Activated T-cell treated with anti-CD3 and anti-CD28 coated beads, Interleukin-2, amount 50 U/mL, for 72 hours (primary cell): ENCODE measurements around the gene SARDH. TPM values are rescaled to one million over a fixed set of nuclear protein-coding genes. Genes with fewer than 3 reads are reported as not detected.

Experiments
- ATAC-seq, 2 donors: fragments of 150-1000 bp; cut with Tn5 transposase; replicated peaks in 1 of 2; 2 replicates each; pipeline ENCODE4 v1.10.0; 2021; ENCODE audit warnings: moderate library complexity in 2 of 2, mild to moderate bottlenecking in 1 of 2
- DNase-seq, 2 donors: peaks; one replicate each; pipeline ENCODE4 v3.0.0; 2021 to 2022; ENCODE audit warnings: mixed read lengths in 1 of 2
- H3K27ac Mint-ChIP-seq: one replicate; pipeline ENCODE4 v1.8.0; 2022; ENCODE audit warnings: mild to moderate bottlenecking, moderate library complexity, mixed read lengths
- H3K27me3 Mint-ChIP-seq: one replicate; pipeline ENCODE4 v1.8.0; 2022; ENCODE audit warnings: low read depth, mixed read lengths
- H3K36me3 Mint-ChIP-seq, 2 donors: one replicate each; pipeline ENCODE4 v1.8.0; 2022; ENCODE audit warnings: mixed read lengths in 2 of 2, mild to moderate bottlenecking in 1 of 2; ENCODE audit not compliant: insufficient read depth in 2 of 2
- H3K4me1 Mint-ChIP-seq: one replicate; pipeline ENCODE4 v1.8.0; 2022; ENCODE audit warnings: low read depth, mixed read lengths
- H3K4me3 Mint-ChIP-seq, 2 donors: one replicate each; pipeline ENCODE4 v1.8.0; 2022; ENCODE audit warnings: mild to moderate bottlenecking in 2 of 2, mixed read lengths in 2 of 2, moderate library complexity in 2 of 2
- H3K9me3 Mint-ChIP-seq, 2 donors: one replicate each; pipeline ENCODE4 v1.8.0; 2022; ENCODE audit warnings: mixed read lengths in 2 of 2
- total RNA-seq, 2 donors: library from RNA; stranded (reverse); gene quantifications; one replicate each; pipeline ENCODE4 v1.2.3, GENCODE V29; 2022

The SARDH gene, protein sequence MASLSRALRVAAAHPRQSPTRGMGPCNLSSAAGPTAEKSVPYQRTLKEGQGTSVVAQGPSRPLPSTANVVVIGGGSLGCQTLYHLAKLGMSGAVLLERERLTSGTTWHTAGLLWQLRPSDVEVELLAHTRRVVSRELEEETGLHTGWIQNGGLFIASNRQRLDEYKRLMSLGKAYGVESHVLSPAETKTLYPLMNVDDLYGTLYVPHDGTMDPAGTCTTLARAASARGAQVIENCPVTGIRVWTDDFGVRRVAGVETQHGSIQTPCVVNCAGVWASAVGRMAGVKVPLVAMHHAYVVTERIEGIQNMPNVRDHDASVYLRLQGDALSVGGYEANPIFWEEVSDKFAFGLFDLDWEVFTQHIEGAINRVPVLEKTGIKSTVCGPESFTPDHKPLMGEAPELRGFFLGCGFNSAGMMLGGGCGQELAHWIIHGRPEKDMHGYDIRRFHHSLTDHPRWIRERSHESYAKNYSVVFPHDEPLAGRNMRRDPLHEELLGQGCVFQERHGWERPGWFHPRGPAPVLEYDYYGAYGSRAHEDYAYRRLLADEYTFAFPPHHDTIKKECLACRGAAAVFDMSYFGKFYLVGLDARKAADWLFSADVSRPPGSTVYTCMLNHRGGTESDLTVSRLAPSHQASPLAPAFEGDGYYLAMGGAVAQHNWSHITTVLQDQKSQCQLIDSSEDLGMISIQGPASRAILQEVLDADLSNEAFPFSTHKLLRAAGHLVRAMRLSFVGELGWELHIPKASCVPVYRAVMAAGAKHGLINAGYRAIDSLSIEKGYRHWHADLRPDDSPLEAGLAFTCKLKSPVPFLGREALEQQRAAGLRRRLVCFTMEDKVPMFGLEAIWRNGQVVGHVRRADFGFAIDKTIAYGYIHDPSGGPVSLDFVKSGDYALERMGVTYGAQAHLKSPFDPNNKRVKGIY
- total RNA-seq: 1 to 10 TPM; 1.6 to 4.7 TPM

DNA sequence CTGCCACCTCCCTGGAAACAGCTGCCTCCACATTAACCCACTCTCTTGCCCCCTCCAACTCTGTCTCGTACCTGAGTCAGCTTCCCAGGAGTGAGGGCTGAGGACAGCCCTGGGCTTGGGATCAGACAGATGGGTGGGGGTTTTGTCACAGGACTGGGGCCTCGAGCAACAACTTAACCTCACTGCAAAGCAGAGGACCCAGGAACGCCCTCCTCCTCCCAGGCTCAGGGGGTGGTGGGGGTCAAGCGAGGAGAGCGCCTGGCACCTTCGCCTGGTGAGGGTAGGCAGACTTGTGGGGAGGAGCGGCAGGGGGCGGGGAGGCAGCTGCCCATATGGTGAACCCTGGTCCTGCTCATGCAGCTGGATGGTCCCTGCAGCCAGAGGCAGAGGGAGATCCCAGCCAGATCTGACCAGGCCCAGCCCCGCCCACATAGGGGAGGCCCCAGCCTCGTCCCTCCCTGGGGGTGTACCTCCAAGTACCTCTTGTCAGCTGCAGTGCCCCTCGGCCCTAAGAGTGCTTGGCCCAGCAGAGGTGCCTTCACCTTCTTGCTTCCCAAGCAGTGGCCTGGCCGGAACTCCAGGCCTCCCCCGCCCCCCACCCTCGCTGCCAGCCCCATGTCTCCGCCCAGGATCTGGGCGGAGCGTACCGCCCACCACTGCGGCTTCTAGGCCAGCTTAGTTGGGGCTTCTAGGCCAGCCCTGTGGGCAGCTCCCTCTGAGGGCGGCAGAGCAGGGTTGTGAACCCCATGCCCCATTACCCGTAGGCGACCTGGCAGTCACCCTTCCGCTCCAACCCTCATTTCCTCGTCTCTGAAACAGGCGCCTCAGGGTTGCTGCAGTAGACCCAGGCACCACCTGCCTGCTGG lies at the start of gene SARDH:
SARDH (minus strand) TSS at position 579 of the 866 bp plus-strand sequence. CDS start 4,179 bp downstream, outside the sequence.
- Mint-ChIP-seq H3K9me3 (no peaks in the 10 kb centered on the region), H3K4me1 (peaks cover 3% of the 10 kb centered on the region), H3K27me3 (no peaks in the 10 kb centered on the region), H3K27ac (no peak within 1 kb of the TSS), H3K36me3 (no peaks in the 10 kb centered on the region), H3K4me3 (peak within 1 kb of the TSS; percentile 46 to 61)
- ATAC-seq: peak; percentile 83 to 88
- peak; percentile 40 to 61 for DNase-seq

DNA sequence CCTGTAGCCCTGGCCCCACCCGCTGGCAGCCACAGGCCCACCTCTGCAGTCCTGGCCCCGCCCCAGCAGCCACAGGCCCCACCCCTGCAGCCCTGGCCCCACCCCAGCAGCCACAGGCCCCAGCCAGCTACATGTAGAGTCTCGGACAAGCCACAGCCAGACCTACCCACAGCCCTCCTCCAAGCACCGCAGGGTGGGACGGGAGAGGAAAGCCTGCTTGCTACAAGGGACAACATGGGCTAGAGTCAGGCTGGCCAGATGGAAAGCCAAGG lies 49.5 kb upstream of the SARDH start:
- Mint-ChIP-seq H3K27ac (no peak overlapping the region), H3K9me3 (no peaks in the 10 kb centered on the region), H3K27me3 (peaks cover 18% of the 10 kb centered on the region), H3K36me3 (no peaks in the 10 kb centered on the region), H3K4me1 (no peaks in the 10 kb centered on the region), H3K4me3 (no peak overlapping the region)
- DNase-seq (no peak), ATAC-seq (peak in 1 of 2 donors; percentile 30)

DNA sequence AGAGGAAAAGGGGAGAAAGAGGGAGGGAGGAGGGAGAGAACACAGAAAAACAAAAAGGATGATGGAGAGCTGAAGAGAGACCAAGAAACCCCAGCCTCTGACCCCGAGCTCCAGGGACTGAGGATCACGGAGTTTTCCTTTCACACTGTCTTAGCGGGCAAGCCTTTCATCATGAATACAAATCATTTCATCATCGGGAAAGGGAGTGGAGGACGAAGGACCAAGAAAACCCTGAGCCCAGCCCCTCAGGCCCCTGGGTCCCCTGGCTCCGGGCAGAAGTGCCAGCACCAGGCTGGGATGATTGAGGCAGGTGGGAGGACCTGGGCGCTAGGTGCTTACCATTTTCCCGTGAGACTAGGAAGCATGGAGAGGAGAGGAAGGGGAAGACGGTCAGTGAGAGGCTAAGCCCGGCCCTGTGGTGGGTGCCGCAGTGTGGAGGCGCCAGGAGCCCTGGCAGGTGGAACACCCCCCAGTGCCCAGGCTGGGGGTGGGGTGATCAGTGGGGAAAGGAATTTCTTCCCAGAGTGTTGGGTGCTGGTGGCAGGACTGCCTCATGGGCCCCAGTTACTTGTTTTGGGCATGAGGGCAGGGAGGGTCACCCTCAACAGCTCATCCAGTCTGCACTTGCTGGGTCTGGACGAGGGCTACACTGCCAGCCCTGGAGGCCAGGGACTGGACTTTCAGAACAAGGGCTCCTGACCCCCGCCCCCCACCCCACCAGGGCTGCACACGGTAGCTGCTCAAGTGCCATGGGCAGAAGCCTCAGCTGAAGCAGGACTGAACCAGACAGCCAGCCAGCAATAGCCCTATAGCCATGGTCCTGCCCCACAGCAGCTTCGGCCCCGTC lies 49.0 kb upstream of the SARDH start:
- Mint-ChIP-seq H3K9me3 (no peaks in the 10 kb centered on the region), H3K4me1 (no peaks in the 10 kb centered on the region), H3K27ac (no peak overlapping the region), H3K4me3 (no peak overlapping the region), H3K27me3 (peaks cover 14% of the 10 kb centered on the region), H3K36me3 (no peaks in the 10 kb centered on the region)
- no peak for DNase-seq
- no peak for ATAC-seq

DNA sequence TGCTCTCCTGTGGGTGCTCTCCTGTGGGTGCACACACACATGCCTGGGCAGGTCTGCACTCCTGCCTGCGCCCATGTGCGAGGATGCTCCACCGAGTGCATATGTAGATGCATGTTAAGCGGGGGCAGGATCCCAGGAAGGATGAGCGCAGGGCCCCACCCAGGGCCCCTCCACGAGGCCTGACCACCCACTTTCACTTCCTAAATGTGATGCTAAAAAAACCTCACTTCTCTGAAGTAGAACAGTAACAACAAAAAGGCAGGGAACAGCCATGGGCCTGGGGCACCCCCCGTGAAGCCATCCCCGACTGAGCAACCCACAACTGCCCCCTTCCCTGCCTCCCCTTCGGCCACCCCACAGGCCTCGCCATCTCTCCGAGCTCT lies 48.2 kb upstream of the SARDH start:
- Mint-ChIP-seq H3K4me3 (no peak overlapping the region), H3K27ac (no peak overlapping the region), H3K9me3 (no peaks in the 10 kb centered on the region), H3K36me3 (no peaks in the 10 kb centered on the region), H3K4me1 (no peaks in the 10 kb centered on the region), H3K27me3 (peaks cover 8% of the 10 kb centered on the region)
- DNase-seq (no peak), ATAC-seq (no peak)

DNA sequence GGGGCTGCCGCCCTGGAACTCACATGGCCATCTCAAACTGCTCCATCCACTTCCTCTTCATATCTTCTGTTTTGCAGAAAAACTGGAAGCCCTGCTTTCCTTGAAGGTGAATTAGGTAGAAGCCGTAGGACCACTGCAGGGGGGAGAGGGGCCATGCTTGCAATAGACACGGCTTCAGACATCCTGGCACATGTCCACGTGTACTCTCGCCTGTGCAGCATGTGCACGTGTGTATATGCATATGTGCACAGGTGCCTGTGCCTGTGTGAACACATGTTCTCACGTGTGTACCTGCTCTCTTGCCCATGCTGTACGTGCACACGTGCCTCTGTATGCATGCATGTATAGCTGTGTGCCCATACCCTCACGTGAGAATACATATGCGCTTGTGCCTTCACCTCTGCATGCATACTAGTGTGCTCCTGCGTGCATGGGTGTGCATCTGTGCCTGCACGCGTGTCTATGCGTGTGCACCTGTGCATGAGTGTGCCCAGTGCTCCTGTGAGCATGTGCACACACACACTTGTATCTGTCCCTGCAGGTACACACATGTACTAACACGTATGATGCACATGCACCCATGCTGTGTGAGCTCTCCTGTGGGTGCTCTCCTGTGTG lies 47.7 kb upstream of the SARDH start:
- H3K27ac Mint-ChIP-seq: no peak overlapping the region
- no peak overlapping the region for H3K4me3 Mint-ChIP-seq
- no peaks in the 10 kb centered on the region for H3K9me3 Mint-ChIP-seq
- DNase-seq (no peak), ATAC-seq (no peak)
- H3K27me3 Mint-ChIP-seq: peaks cover 8% of the 10 kb centered on the region
- no peaks in the 10 kb centered on the region for H3K36me3 Mint-ChIP-seq
- no peaks in the 10 kb centered on the region for H3K4me1 Mint-ChIP-seq

DNA sequence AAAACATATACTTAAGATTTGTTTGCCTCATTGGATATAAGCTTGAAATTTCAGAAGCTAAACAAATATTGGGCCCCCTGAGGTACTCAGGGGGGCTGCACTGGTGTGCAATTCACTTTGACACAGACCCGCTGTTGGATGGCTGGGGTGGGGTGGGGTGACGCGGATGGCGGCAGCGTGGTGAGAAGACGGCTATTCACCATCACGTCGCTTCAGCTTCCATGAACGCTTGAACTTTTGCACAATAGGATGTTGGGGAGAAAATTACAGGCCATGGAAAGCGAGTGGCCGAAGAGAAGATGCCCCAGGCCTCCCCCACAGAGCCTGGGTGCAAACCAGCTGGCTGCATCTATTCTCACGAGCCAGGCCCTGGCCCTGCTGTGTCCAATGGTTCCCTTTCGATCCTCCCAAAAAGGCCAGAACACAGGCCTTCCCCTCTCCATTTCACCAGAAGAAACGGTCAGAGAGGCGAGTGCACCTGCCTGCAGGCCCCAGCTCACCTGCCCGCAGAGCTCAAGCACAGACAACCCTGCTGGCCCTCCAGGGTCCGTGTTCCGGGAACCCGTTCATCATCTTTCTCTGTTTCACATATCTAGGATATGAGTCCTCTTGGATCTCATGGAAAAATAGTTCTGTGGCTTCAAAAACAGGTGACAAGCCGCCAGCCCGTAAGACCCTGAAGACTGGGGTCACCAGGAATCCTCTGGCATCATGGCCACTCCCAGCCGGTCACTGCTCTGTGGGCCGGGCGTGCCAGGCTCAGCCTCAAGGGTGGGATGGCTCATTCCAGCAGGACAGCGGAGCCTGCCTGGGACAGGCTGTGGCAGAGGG lies 46.8 kb upstream of the SARDH start:
- no peak overlapping the region for H3K27ac Mint-ChIP-seq
- no peak for ATAC-seq
- no peak overlapping the region for H3K4me3 Mint-ChIP-seq
- H3K4me1 Mint-ChIP-seq: no peaks in the 10 kb centered on the region
- H3K9me3 Mint-ChIP-seq: no peaks in the 10 kb centered on the region
- H3K36me3 Mint-ChIP-seq: no peaks in the 10 kb centered on the region
- H3K27me3 Mint-ChIP-seq: peaks cover 8% of the 10 kb centered on the region
- no peak for DNase-seq

DNA sequence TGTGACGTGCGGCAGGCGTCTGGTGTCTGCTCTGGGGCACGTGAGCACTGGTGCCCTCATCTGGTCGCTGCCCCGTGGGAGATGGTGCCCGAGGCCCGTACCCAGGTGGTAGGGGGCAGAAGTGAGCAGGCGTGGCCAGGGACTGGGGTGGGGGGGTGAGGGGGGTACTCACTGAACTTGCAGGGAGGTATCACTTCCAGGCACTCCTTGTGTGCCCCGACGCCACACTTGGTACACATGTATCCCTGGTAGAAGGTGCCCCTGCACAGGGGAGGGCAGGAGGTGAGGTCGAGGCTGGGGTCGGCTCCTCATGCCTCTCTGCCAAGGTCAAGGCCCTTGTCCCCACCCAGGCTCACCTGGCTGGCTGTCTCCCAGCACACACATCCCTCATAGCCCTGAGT lies 45.2 kb upstream of the SARDH start:
- Mint-ChIP-seq H3K4me3 (no peak overlapping the region), H3K27ac (no peak overlapping the region), H3K9me3 (no peaks in the 10 kb centered on the region), H3K4me1 (no peaks in the 10 kb centered on the region), H3K36me3 (no peaks in the 10 kb centered on the region), H3K27me3 (no peaks in the 10 kb centered on the region)
- no peak for ATAC-seq
- DNase-seq: no peak

DNA sequence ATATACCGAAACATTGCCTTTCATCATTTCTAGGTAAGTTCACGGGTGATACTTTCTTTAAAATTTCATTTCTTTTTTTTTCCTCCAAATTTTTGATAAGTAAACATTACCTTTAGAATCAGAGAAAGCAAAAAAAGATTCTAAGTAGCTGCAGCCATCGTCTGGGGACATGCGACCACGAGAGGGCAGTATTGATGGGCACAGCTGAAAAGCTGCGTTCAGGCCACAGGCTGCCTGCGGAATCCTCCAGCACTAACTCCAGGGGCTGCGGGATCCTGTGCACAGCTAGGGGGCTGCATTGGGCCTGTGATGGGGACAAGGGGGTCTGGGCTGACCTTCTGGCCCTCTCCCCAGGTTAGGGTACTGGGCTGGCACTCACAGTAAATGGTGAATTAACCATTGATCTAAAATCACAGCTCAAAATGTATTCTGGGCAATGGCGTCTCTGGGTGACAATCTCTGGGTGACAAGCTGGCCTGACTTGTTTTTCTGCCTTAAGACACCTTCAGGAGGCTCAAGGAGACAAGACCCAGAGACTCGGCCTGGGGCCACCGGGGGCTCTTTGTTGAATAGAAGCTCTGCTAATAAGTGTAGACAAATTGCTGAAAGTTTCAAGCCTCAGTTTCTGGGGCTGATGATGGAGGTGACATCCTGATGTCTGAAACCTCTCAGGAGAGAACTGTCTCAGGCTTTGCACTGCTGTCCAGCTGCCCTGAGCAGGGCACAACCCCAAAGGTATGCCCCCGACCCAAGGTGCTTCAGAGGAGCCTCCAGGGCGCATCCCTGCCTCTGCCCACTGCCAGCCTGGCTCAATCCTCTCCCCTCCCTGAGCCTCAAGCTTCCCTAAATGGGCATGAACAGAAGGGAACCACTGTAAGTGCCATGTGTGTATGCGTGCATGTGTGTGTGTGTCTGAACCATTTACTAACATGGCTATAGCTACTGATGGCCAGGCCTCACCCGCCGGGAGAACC lies 44.3 kb upstream of the SARDH start:
- H3K4me3 Mint-ChIP-seq: no peak overlapping the region
- H3K4me1 Mint-ChIP-seq: no peaks in the 10 kb centered on the region
- H3K36me3 Mint-ChIP-seq: no peaks in the 10 kb centered on the region
- no peaks in the 10 kb centered on the region for H3K9me3 Mint-ChIP-seq
- no peak overlapping the region for H3K27ac Mint-ChIP-seq
- DNase-seq: peak; percentile 70 to 71
- H3K27me3 Mint-ChIP-seq: no peaks in the 10 kb centered on the region
- ATAC-seq: peak; percentile 43 to 49

DNA sequence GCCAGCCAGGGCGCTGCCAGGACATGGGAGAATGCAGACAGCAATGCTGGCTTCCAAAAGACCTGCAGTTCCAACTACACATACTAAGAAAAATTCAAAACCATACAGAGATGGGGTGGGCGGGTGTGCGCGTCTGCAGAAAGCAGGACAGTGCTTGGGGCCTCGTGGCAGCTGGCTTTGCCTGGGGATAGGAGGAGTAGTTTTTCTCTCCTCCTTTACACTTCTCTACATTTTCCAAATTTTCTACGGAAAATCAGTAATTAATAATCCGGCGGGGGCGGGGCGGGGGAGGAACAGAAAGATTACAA lies 43.6 kb upstream of the SARDH start:
- ATAC-seq (no peak), DNase-seq (no peak)
- no peaks in the 10 kb centered on the region for H3K36me3 Mint-ChIP-seq
- no peaks in the 10 kb centered on the region for H3K27me3 Mint-ChIP-seq
- H3K27ac Mint-ChIP-seq: no peak overlapping the region
- no peaks in the 10 kb centered on the region for H3K9me3 Mint-ChIP-seq
- no peak overlapping the region for H3K4me3 Mint-ChIP-seq
- H3K4me1 Mint-ChIP-seq: no peaks in the 10 kb centered on the region

DNA sequence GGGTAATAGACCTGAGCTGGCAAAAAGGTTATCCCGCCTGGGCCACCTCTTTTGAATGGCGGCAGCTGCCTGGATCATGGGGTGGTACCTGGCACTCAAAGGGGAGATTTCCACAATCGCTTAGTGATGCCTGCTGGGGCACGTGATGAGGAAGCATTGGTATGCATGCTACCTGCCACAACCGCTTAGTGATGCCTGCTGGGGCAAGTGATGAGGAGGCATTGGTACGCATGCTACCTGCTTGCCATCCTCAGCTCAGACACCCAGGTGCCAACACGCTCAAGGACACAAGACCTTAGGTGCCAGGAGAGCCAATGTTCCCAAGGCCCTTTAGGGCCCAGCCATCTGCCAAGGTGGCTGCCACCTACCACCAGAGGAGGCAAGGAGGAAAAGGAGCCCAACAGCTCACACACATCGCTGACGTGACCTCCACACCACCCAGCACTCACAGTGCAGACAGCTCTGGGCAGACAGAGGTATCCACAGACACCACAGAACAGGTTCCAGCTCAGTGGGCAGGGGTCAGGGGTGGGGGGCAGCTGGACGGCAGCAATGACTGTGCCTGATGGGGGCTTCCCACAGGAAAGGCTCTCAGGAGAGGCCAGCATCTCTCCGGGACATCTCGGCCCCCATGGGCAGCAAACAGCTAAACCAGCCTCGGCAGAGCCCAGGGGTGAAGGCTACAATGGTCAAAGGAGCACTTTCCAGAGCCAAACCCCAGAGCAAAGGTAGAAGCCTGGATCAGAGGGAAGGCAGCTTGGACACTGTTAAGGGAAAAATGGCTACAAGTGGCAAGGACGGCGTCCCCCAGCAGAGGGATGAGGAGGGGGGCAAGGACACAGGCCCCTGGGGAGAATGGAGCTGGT lies 43.0 kb upstream of the SARDH start:
- Mint-ChIP-seq H3K9me3 (no peaks in the 10 kb centered on the region), H3K36me3 (no peaks in the 10 kb centered on the region), H3K27me3 (no peaks in the 10 kb centered on the region), H3K4me3 (no peak overlapping the region), H3K4me1 (no peaks in the 10 kb centered on the region), H3K27ac (no peak overlapping the region)
- ATAC-seq (no peak), DNase-seq (no peak)
